HepG2 (cell line): Measurements from ENCODE around the gene NACC2. TPM values are rescaled to one million over a fixed set of nuclear protein-coding genes. Genes with fewer than 3 reads are reported as not detected.

ENCODE experiments used
- ATAC-seq: fragments of 200-7000 bp; cut with Tn5 transposase; 3 replicates; pipeline ENCODE4 v1.9.1; 2020; ENCODE audit warnings: mild to moderate bottlenecking, moderate library complexity
- BruUV-seq: library from RNA; stranded (reverse); fragments of 400-500 nt; replicated peaks from 2 replicates; lab custom pipeline; 2021; lab: Mats Ljungman, UMichigan
- CTCF ChIA-PET: fragments of 300-600 bp; formaldehyde crosslinking; extraction: SDS; loops from one replicate; lab custom pipeline; 2021; ENCODE audit warnings: low total read pairs, inconsistent platforms, low intra/inter-chr PET ratio; lab: Yijun Ruan, JAX
- POLR2A ChIA-PET: fragments of 350-600 bp; sonication (Branson Sonifier 250); formaldehyde crosslinking; loops from one replicate; lab custom pipeline; 2020; ENCODE audit warnings: antibody characterized with exemption, inconsistent platforms; lab: Yijun Ruan, JAX
- DNase-seq: peaks from one replicate; pipeline ENCODE4 v3.0.0-alpha.2; 2015; ENCODE audit warnings: low spot score
- FAIRE-seq: peaks from 3 replicates; lab custom pipeline; 2011; peaks lifted over from hg19 to GRCh38; lab: Jason Lieb, UNC
- H2AFZ ChIP-seq: one replicate; pipeline ENCODE4 v1.6.1; 2011; ENCODE audit warnings: low read length, inconsistent platforms
- H3K27ac ChIP-seq: fragments of 300-600 bp; 3 replicates; pipeline ENCODE4 v1.8.0; 2011; ENCODE audit warnings: mixed run types, mild to moderate bottlenecking, mixed read lengths, low read length, inconsistent platforms; ENCODE audit not compliant: insufficient read depth; ENCODE audit errors: extremely low read length
- H3K27me3 ChIP-seq, 2 experiments: fragments of 200-600 bp in 1 of 2; 2 replicates in 1 of 2; 3 replicates in 1 of 2; pipeline versions ENCODE4 v1.6.0 to v1.8.0; 2011; ENCODE audit warnings: low read length in 2 of 2, mild to moderate bottlenecking in 2 of 2, moderate library complexity in 2 of 2, inconsistent platforms in 1 of 2; ENCODE audit not compliant: insufficient read depth in 2 of 2, control insufficient read depth in 1 of 2
- H3K36me3 ChIP-seq, 2 experiments: fragments of 200-600 bp in 1 of 2; replicated peaks in 1 of 2; 2 replicates in 1 of 2; 3 replicates in 1 of 2; pipeline versions ENCODE4 v1.5.1 to v1.8.0; 2011; ENCODE audit warnings: low read length in 2 of 2, inconsistent platforms in 1 of 2; ENCODE audit not compliant: insufficient read depth in 2 of 2, control insufficient read depth in 1 of 2
- H3K4me1 ChIP-seq: 2 replicates; pipeline ENCODE4 v1.5.1; 2012; ENCODE audit warnings: low read length, inconsistent platforms; ENCODE audit not compliant: insufficient read depth
- H3K4me2 ChIP-seq: 2 replicates; pipeline ENCODE4 v1.6.0; 2011; ENCODE audit warnings: low read depth, low read length, inconsistent platforms
- H3K4me3 ChIP-seq, 3 experiments: fragments of 200-600 bp in 1 of 3; sonication (generic), shearing (Covaris generic) in 1 of 3; replicated peaks in 1 of 3; 2 replicates each; pipeline ENCODE4 v1.5.1; 2011 to 2016; ENCODE audit warnings: low read length in 3 of 3, inconsistent platforms in 2 of 3, low read depth in 2 of 3, mild to moderate bottlenecking in 2 of 3, control low read depth in 1 of 3, mixed read lengths in 1 of 3; ENCODE audit not compliant: insufficient read depth in 1 of 3
- H3K79me2 ChIP-seq: one replicate; pipeline ENCODE4 v1.6.1; 2011; ENCODE audit warnings: low read length, inconsistent platforms; ENCODE audit not compliant: insufficient read depth
- H3K9ac ChIP-seq: 2 replicates; pipeline ENCODE4 v1.6.0; 2011; ENCODE audit warnings: mild to moderate bottlenecking, low read depth, low read length, inconsistent platforms; ENCODE audit not compliant: insufficient read depth
- H3K9me3 ChIP-seq: 2 replicates; pipeline ENCODE4 v1.5.1; 2012; ENCODE audit warnings: mild to moderate bottlenecking, low read length
- H4K20me1 ChIP-seq: 2 replicates; pipeline ENCODE4 v1.6.0; 2011; ENCODE audit warnings: inconsistent platforms, mild to moderate bottlenecking, low read length, moderate library complexity; ENCODE audit not compliant: insufficient read depth
- AGO2 ChIP-seq: fragments of 200-400 bp; formaldehyde crosslinking; optimal IDR thresholded peaks from 2 replicates; pipeline ENCODE3; 2017; ENCODE audit warnings: mild to moderate bottlenecking, low read depth, low read length, moderate library complexity
- CCAR2 ChIP-seq: fragments of 200-400 bp; formaldehyde crosslinking; optimal IDR thresholded peaks from 2 replicates; pipeline ENCODE3; 2018; ENCODE audit warnings: low read depth, mild to moderate bottlenecking, low read length, moderate library complexity
- CHD4 ChIP-seq: fragments of 200-600 bp; sonication (generic); IDR thresholded peaks from 2 replicates; pipeline ENCODE4 v1.7.0; 2017; ENCODE audit warnings: mild to moderate bottlenecking, low read length, borderline replicate concordance
- FOXO4 ChIP-seq: sonication (generic); formaldehyde crosslinking; conservative IDR thresholded peaks from 2 replicates; pipeline ENCODE4 v1.8.1; 2023; ENCODE audit warnings: missing genetic modification reagents
- HIC2 ChIP-seq: sonication (generic); formaldehyde crosslinking; IDR thresholded peaks from 2 replicates; pipeline ENCODE4 v1.9.0; 2022; ENCODE audit warnings: low read depth, missing genetic modification reagents
- HNRNPL ChIP-seq: fragments of 200-400 bp; formaldehyde crosslinking; IDR thresholded peaks from 2 replicates; pipeline ENCODE4 v1.6.1; 2017; ENCODE audit warnings: mild to moderate bottlenecking, low read depth, low read length
- PAX8 ChIP-seq: sonication (generic); formaldehyde crosslinking; IDR thresholded peaks from 2 replicates; pipeline ENCODE4 v1.8.0; 2022; ENCODE audit warnings: mild to moderate bottlenecking, missing genetic modification reagents, borderline replicate concordance
- RBFOX2 ChIP-seq: fragments of 200-400 bp; formaldehyde crosslinking; IDR thresholded peaks from 2 replicates; pipeline ENCODE4 v1.6.1; 2017; ENCODE audit warnings: low read depth, mild to moderate bottlenecking, low read length
- RNF219 ChIP-seq: sonication (generic); formaldehyde crosslinking; IDR thresholded peaks from 2 replicates; pipeline ENCODE4 v1.5.0; 2020; ENCODE audit warnings: mild to moderate bottlenecking, missing genetic modification reagents
- SUZ12 ChIP-seq: fragments of 150-350 bp; IDR thresholded peaks from 2 replicates; pipeline ENCODE4 v1.6.1; 2014; ENCODE audit warnings: low read depth, low read length
- TEF ChIP-seq: sonication (generic); formaldehyde crosslinking; IDR thresholded peaks from 2 replicates; pipeline ENCODE4 v1.5.0; 2020; ENCODE audit warnings: missing genetic modification reagents
- ZC3H13 ChIP-seq: sonication (generic); formaldehyde crosslinking; IDR thresholded peaks from 2 replicates; pipeline ENCODE4 v1.8.1; 2023; ENCODE audit warnings: mild to moderate bottlenecking, missing genetic modification reagents, moderate library complexity
- ZNF263 ChIP-seq: sonication (generic); formaldehyde crosslinking; IDR thresholded peaks from 2 replicates; pipeline ENCODE4 v1.4.0; 2020; ENCODE audit warnings: missing genetic modification reagents
- ZNF747 ChIP-seq: sonication (generic); formaldehyde crosslinking; IDR thresholded peaks from 2 replicates; pipeline ENCODE4 v1.8.1; 2023; ENCODE audit warnings: missing genetic modification reagents, mild to moderate bottlenecking, borderline replicate concordance
- ZNF839 ChIP-seq: sonication (generic); formaldehyde crosslinking; IDR thresholded peaks from 2 replicates; pipeline ENCODE4 v1.4.0; 2020; ENCODE audit warnings: missing genetic modification reagents, mild to moderate bottlenecking, borderline replicate concordance
- ZNF878 ChIP-seq: sonication (generic); formaldehyde crosslinking; IDR thresholded peaks from 2 replicates; pipeline ENCODE4 v1.8.1; 2023; ENCODE audit warnings: mild to moderate bottlenecking, missing genetic modification reagents, moderate library complexity
- ZSCAN12 ChIP-seq: sonication (generic); formaldehyde crosslinking; IDR thresholded peaks from 2 replicates; pipeline ENCODE4 v1.9.0; 2021; ENCODE audit warnings: mild to moderate bottlenecking, missing genetic modification reagents
- WGBS: methylation state at CpG from one replicate; pipeline ENCODE4 v1.1.6; 2017; ENCODE audit warnings: low lambda C conversion rate; 5-methylcytosine and 5-hydroxymethylcytosine counted together
- in situ Hi-C: cut with HindIII; loops from 2 replicates; pipeline ENCODE4 v1.10.0; 2017; ENCODE audit warnings: low pct_unique_long_range_greater_than_20kb; ENCODE audit not compliant: extremely low pct_ligation_motif_present
- intact Hi-C: fragments of 100-400 bp; cut with micrococcal nuclease; formaldehyde crosslinking; loops from one replicate; pipeline ENCODE4 v1.10.0; 2022; ENCODE audit not compliant: unreplicated experiment
- polyA plus RNA-seq, 8 experiments: library from polyadenylated mRNA; depleted of rRNA in 3 of 8; stranded (reverse) in 7 of 8; unstranded in 1 of 8; fragments of >200 nt; fragmentation: Illumina TruSeq in 4 of 8; extraction: Trizol in 4 of 8; gene quantifications; 2 replicates each; pipeline versions ENCODE4 v1.2.1 to v1.2.3, GENCODE V29; 2011 to 2016; ENCODE audit warnings: low read depth in 4 of 8, missing spikeins in 1 of 8, mixed read lengths in 1 of 8; ENCODE audit not compliant: insufficient read depth in 1 of 8
- total RNA-seq, 5 experiments: library from RNA; depleted of rRNA; stranded (reverse); fragments of >200 nt; fragmentation: Illumina TruSeq; extraction: Trizol; gene quantifications; 2 replicates each; pipeline ENCODE4 v1.2.3, GENCODE V29; 2016; ENCODE audit warnings: low read depth in 1 of 5

The NACC2 gene
- total and polyA plus RNA-seq, 2 of the 13 experiments (the other 11 are each of a cell fraction or from before 2014, with no cell fraction given): 5.9 to 12.3 TPM

- Histone ChIP-seq H3K4me1 (peaks cover 39% of the 10 kb centered on the region), H3K27me3 (peaks cover 0 to under 1% of the 10 kb centered on the region in 2 experiments; a peak in 1 of 5 replicates), H3K4me2 (peak overlapping the region; percentile 33; the same call in 1 of the 2 replicates), H4K20me1 (peaks cover 41% of the 10 kb centered on the region; the same call in 1 of the 2 replicates), H3K36me3 (0 out of 5 replicates have a peak, but pooled peaks cover 2 to 5% of the 10 kb centered on the region in 2 experiments), H3K4me3 (no peak overlapping the region), H3K79me2 (peaks cover 80% of the 10 kb centered on the region), H3K27ac (no peak overlapping the region), H2AFZ (no peak overlapping the region), H3K9me3 (no peaks in the 10 kb centered on the region), H3K9ac (0 out of 2 replicates have a peak overlapping the region, but pooled peaks have one; percentile 8)
- in situ Hi-C loops (no loop called here), intact Hi-C loops (loop anchor here (5.0 kb wide), 1 partner anchor 39 kb away; no protein-coding TSS in a partner anchor)
- ChIA-PET POLR2A (interaction anchor here (1.0 kb wide), 1 partner anchor 28 kb away, joined by 3 read pairs; no protein-coding TSS in a partner anchor), CTCF (interaction anchor here (0.9 to 1.6 kb wide), 2 partner anchors 32 to 123 kb away, joined by 3 to 8 read pairs; no protein-coding TSS in a partner anchor)
- 82% methylated on average over 8 of the region's 22 CpGs for WGBS
- no peak for DNase-seq
- ATAC-seq: no peak
- BruUV-seq: no TSS peak
- no peak for FAIRE-seq
- TF ChIP-seq PAX8 (no peak), ZNF839 (CRISPR knock-in tag) (no peak), ZNF263 (0 out of 2 replicates have a peak, but pooled peaks have one; percentile 45), HNRNPL (no peak), TEF (CRISPR knock-in tag) (no peak), ZC3H13 (CRISPR knock-in tag) (no peak), ZSCAN12 (CRISPR knock-in tag) (no peak), RBFOX2 (peak; percentile 47; the same call in 1 of the 2 replicates), ZNF747 (CRISPR knock-in tag) (no peak), RNF219 (CRISPR knock-in tag) (no peak), HIC2 (CRISPR knock-in tag) (no peak), CHD4 (no peak), ZNF878 (CRISPR knock-in tag) (no peak), AGO2 (peak; percentile 13), FOXO4 (CRISPR knock-in tag) (no peak), CCAR2 (no peak), SUZ12 (no peak)
Observed at GRCh38 chr9:136090768-136091581, 4.1 kb downstream of the NACC2 start.
